Urinary bladder (tissue), 4 donors: ENCODE results near the gene GPRIN3. TPM values are rescaled to one million over a fixed set of nuclear protein-coding genes. Genes with fewer than 3 reads are reported as not detected.

ENCODE experiments used
- DNase-seq: peaks from one replicate; pipeline ENCODE4 v3.0.0-alpha.2; 2015; ENCODE audit errors: extremely low spot score
- H3K27ac ChIP-seq: one replicate; pipeline ENCODE4 v1.5.1; 2013; ENCODE audit warnings: low read depth, mild to moderate bottlenecking, moderate library complexity
- H3K36me3 ChIP-seq: one replicate; pipeline ENCODE4 v1.6.1; 2013; ENCODE audit warnings: mild to moderate bottlenecking, moderate library complexity; ENCODE audit not compliant: insufficient read depth
- H3K4me1 ChIP-seq: one replicate; pipeline ENCODE4 v1.6.1; 2013; ENCODE audit warnings: mild to moderate bottlenecking, moderate library complexity; ENCODE audit not compliant: insufficient read depth
- H3K4me3 ChIP-seq: one replicate; pipeline ENCODE4 v1.5.1; 2013; ENCODE audit warnings: low read depth, low read length
- WGBS: extraction: QIAGEN DNeasy Blood & Tissue Kit; methylation state at CpG from one replicate; pipeline ENCODE4 v1.1.7; 2013; 5-methylcytosine and 5-hydroxymethylcytosine counted together
- polyA plus RNA-seq: library from polyadenylated mRNA; stranded (reverse); fragments of 200-250 nt; gene quantifications from one replicate; pipeline ENCODE4 v1.2.3, GENCODE V29; 2013
- total RNA-seq: library from RNA; depleted of rRNA; stranded (reverse); fragments of >200 nt; gene quantifications from one replicate; pipeline ENCODE4 v1.2.3, GENCODE V29; 2014
- donor health status: healthy with polysubstance abuse.
- donor health status: healthy.

The GPRIN3 gene
- total and polyA plus RNA-seq, 2 donors: 0.66 to 7.2 TPM

DNA sequence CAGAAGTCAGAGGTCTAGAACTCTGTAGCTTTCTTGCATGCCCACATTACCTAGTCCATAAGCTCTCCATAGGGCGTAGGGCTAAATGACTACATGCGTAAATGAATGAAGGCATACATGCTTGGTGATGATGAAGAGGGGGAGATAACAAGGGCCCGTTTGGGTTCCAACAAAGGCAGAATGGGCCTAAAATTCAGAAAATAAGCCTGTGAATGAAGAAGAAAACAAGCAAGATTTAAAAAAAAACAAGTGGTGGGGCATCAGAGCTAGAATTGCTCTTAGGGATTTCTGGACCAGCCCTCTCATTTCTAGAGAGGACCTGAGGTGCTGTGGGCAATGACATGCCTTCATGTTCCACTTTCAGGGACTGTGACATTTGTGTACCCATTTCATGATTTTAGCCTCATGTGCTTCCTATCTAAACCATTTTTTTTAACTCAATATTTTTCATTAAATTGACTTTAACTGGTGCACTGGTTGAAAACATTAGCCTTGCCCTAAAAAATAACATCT lies 12.1 kb downstream of the GPRIN3 start:
- Histone ChIP-seq H3K4me3 (no peak overlapping the region), H3K36me3 (no peaks in the 10 kb centered on the region), H3K27ac (no peak overlapping the region), H3K4me1 (no peaks in the 10 kb centered on the region)
- DNase-seq: no peak
- WGBS: 92% methylated on average over 3 of the region's 3 CpGs

DNA sequence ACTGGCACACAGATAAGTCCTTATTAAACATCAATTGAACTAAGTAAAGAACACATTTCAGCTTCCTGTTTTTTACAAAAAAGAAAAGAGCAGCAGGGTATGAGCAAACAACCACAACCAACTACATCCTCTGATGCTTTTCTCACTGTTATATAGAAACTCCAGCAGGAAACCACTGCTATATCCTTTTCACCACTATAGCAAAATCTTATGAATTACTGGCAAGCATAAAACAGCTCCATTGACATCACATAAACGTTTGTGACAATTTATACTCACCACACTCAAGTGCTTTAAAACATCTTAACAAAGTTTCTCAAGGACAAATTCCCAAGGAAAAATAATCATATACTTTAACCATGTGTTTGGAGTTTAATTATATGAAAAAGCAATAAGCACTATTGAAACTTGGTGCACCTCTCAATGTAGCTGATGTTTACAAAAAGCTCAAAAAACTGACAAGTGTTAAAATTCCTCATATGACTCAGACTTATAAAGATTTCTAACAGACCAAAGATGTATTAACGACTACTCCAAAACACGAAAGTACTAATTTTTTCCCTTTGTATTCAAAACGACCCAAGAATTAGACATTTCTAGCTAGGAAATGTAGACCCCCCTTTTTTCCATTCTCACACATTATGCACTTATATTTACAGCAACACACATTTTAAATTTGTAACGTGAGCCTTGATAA lies 12.9 kb downstream of the GPRIN3 start:
- no peaks in the 10 kb centered on the region for H3K4me1 ChIP-seq
- 46% methylated on average over 5 of the region's 5 CpGs for WGBS

DNA sequence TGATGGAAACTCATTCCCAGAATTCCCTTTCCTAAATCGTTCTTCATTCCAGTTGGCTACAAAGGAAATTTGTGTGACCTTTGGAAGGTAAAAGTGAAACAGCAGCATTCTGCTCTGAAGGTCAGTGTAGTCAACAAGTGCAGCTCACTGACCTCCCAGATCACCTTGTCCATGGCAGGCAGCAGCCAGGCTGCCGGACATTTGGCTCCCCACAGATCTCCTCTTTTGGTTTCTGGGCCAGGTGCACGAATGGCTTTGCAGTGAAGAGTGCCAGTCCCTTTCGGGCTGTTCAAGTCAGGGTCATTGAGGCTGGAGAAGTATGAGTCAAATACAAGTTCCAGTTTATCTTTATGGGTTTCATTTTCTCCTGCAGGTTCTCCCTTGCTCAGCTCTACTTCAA lies 14.3 kb downstream of the GPRIN3 start:
- Histone ChIP-seq H3K4me1 (no peaks in the 10 kb centered on the region), H3K4me3 (no peak overlapping the region), H3K36me3 (no peaks in the 10 kb centered on the region), H3K27ac (no peak overlapping the region)
- WGBS: 81% methylated on average over 4 of the region's 4 CpGs
- DNase-seq: no peak

More for the DNA sequence above, 12.9 kb downstream of the GPRIN3 start:
- Histone ChIP-seq H3K4me3 (no peak overlapping the region), H3K27ac (no peak overlapping the region), H3K36me3 (no peaks in the 10 kb centered on the region)
- DNase-seq: no peak

DNA sequence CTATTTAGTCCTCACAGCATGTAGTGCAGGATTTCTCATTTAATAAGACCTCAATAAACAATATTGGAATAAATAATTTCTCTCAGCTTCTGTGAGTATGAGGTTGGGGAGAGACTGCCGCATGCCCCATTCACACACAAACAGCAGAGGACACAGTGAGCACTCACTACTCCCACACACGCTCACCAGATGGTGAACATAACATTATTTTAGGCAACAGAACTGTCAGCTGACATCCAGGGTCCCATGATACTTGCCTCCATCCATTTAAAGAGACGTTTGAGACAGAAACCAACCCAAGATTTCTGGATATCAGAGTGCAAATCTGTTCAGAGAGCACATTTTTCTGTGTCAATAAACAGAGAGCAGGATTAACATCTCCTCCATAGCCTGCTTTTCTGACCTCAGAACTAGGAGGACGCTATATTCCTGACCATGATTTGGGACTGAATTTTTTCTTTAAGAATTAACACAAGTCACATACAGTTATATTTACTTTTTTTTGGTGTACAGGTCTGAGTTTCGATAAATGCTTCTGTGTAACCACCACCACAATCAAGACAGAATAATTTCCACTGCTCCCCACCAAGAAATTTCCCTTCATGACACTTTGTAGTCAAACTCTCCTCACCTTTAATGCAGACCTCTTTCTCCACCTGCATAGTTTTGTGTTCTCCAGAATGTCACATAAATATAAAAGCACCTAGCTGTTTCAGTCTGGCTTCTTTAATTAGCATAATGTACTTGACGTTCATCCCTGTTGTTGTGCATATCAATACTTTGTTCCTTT lies 16.7 kb downstream of the GPRIN3 start:
- no peak for DNase-seq
- 68% methylated on average over 6 of the region's 6 CpGs for WGBS
- Histone ChIP-seq H3K4me1 (no peaks in the 10 kb centered on the region), H3K27ac (no peak overlapping the region), H3K36me3 (no peaks in the 10 kb centered on the region), H3K4me3 (no peak overlapping the region)

DNA sequence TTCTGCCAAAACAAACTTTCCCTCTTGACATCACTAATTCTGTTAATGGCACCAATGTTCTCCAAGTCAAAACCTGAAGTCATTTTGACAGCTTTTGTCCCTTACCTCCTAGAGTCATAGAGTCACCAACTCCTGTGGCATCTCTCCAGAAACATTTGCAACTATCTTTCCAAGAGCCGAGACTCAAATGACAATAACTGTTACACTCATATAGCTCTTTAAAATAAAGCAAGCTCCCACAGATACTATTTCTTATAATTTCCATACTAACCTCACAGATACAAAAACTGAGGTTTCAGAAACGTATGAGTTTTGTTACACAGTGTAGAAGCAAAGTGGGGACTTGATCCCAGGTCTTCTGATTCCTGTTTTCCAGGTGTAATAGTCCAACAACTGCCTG lies 18.3 kb downstream of the GPRIN3 start:
- Histone ChIP-seq H3K4me1 (no peaks in the 10 kb centered on the region), H3K4me3 (no peak overlapping the region), H3K27ac (no peak overlapping the region), H3K36me3 (no peaks in the 10 kb centered on the region)
- no peak for DNase-seq
- 78% methylated on average over 2 of the region's 2 CpGs for WGBS

DNA sequence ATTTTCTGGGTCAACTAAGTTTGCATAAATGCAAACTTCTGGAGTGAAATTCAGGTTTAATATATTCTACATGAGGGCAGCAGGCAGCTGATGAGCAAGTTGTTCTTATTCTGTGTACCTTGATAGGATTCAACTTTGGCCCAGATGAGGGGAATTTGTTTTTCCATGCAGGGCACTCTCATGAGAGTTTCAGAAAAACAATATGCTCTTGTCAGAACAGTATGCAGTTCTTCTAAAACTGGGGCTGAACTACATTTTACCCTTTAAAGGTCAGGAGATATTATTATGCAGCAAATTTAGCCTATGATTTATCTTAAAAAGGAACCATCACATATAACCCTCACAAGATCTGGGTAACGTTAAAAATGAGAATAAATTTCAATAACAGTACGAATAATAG lies 19.2 kb downstream of the GPRIN3 start:
- Histone ChIP-seq H3K27ac (no peak overlapping the region), H3K36me3 (no peaks in the 10 kb centered on the region), H3K4me3 (no peak overlapping the region), H3K4me1 (no peaks in the 10 kb centered on the region)
- 82% methylated on average over 2 of the region's 2 CpGs for WGBS
- no peak for DNase-seq

DNA sequence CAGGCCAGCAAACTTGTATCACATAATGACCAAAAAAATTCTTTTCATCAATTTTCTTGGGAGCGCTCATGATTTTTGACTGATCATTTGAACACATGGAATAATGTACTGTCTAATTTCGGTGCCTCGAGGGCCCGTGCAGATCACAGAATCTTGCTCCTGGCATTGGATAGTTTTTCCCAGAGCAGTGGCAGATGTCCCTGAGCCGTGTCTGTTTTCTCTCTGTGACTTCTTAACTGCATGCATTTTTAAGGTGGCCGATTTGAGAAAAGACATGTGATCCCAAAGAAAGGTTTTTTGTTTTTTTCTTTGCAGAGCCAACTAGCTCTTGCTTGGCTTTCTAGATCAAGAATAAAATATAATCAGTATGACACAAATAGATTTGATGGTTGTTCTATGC lies 19.7 kb downstream of the GPRIN3 start:
- Histone ChIP-seq H3K27ac (no peak overlapping the region), H3K36me3 (no peaks in the 10 kb centered on the region), H3K4me3 (no peak overlapping the region), H3K4me1 (no peaks in the 10 kb centered on the region)
- WGBS: 57% methylated on average over 6 of the region's 6 CpGs
- DNase-seq: no peak

DNA sequence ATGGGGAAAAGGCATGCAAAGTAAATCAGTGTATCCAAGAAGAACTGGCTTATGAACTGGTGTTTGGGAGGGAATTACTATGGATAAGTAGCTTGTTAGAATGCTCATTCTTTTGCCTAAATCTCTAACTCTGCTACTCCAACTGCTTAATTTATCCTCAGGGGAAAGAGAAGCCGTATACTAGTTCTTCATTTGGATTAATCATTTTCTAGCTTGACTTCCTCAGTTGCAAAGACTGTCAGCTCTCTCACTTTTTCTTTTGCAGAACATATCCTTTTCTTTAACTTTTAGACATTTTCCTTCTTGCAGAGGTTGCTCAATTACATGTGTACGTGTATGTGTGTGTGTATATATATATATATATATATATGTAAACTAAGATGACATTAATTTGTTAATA lies 21.9 kb downstream of the GPRIN3 start:
- 43% methylated on average over 2 of the region's 2 CpGs for WGBS
- Histone ChIP-seq H3K36me3 (no peaks in the 10 kb centered on the region), H3K27ac (no peak overlapping the region), H3K4me1 (no peaks in the 10 kb centered on the region), H3K4me3 (no peak overlapping the region)
- no peak for DNase-seq

DNA sequence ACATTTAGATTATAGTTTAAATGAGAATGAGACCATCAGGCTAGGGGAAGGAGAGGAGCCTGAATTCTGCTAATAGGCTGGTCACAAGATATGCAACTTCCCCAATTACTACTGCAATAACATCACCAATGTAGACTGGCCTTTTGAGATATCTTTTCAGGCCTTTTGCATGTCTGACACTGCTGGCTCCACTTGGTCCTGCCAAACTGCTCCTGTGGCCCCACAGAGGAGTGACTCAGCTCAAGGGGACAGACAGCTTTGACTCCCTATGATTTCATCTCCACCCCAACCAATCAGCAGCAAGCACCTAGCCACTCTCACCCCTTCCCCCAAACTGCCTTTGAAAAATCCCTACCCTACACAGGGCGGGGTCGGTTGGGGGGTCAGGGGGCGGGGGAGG lies 22.8 kb downstream of the GPRIN3 start:
- Histone ChIP-seq H3K27ac (no peak overlapping the region), H3K4me1 (no peaks in the 10 kb centered on the region)
- WGBS: 82% methylated on average over 3 of the region's 3 CpGs

DNA sequence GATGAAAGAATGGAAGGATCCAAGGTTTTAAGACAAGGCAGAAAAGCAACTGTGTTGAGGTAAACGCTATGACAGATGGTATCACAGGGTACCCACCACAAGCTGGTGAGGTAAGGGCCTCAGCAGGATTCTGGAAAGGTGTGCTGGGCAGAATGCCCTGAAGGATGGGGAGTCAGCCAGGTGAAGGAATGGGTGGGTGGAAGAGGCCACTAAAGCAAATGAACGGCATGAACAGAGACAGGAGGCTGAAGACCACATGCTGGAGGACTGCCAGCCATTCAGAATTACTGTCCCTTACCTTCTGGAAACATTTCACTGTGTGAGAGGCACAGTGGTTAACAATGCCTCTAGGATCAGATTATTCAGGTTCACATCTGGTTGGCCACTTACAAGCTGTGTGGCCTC lies 23.6 kb downstream of the GPRIN3 start:
- DNase-seq: no peak
- no peak overlapping the region for H3K27ac ChIP-seq

More for the DNA sequence above, 22.8 kb downstream of the GPRIN3 start:
- Histone ChIP-seq H3K36me3 (no peaks in the 10 kb centered on the region), H3K4me3 (no peak overlapping the region)
- DNase-seq: no peak

DNA sequence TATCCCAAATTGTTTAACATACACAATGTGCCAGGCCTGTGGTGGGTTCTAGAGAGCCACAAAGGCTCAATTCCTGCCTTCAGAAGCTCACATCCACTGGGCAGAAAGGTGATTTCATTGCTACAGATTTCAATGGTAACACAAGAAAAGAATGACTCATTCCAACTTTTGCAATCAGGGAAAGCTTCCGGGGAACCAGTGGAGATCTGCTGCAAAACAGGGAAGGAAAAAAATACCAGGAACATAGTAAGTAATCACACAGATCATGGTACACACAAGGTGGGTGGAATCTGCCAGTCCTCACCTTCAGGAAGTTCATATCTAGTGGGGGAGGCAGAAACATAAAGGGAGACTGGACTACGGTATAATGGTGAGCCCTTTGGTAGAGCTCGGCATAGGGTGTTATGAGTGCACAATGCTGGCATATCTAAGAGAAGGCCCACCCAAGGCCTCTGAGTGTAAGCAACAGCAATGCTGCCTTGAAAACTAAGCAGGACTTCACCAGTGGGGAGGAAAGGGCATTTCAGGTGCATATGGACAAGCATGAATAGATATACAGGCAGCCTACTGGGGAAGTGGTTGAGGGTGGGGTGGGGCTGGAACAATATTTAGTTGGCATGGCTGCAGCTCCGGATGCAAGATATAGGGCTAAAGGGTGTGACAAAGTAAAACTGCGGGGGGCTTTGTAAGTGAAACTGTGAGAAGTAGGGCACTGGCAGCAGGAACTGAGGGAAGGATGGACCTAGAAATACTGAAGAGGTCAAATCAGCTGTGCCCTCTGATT lies 24.2 kb downstream of the GPRIN3 start:
- no peak overlapping the region for H3K27ac ChIP-seq
- H3K4me1 ChIP-seq: no peaks in the 10 kb centered on the region
- no peak for DNase-seq
- H3K4me3 ChIP-seq: no peak overlapping the region
- H3K36me3 ChIP-seq: no peaks in the 10 kb centered on the region
- WGBS: 89% methylated on average over 5 of the region's 5 CpGs

More for the DNA sequence above, 23.6 kb downstream of the GPRIN3 start:
- Histone ChIP-seq H3K4me1 (no peaks in the 10 kb centered on the region), H3K4me3 (no peak overlapping the region), H3K36me3 (no peaks in the 10 kb centered on the region)
- 85% methylated on average over 2 of the region's 2 CpGs for WGBS

DNA sequence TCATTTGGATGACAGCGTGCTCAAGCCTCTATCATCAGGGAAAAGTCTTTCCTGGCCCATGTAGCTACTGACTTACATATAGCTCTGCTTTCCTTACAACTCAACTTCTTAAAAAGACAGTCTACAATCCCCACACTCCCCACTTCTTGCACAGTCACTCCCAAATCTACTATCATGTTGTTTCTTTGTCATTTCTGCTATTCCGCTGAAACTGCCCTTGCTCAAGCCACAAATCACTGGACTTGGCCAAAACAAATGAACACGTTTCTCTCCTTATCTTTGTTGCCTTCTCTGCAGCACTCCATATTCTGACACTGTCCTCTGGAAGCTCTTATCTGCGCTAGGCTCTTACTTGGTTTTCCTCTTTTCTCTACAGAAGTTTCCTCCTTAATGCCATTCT lies 28.2 kb downstream of the GPRIN3 start:
- no peak overlapping the region for H3K27ac ChIP-seq
- 71% methylated on average over 4 of the region's 4 CpGs for WGBS
- no peak for DNase-seq
- H3K36me3 ChIP-seq: no peaks in the 10 kb centered on the region
- H3K4me1 ChIP-seq: no peaks in the 10 kb centered on the region
- H3K4me3 ChIP-seq: no peak overlapping the region

DNA sequence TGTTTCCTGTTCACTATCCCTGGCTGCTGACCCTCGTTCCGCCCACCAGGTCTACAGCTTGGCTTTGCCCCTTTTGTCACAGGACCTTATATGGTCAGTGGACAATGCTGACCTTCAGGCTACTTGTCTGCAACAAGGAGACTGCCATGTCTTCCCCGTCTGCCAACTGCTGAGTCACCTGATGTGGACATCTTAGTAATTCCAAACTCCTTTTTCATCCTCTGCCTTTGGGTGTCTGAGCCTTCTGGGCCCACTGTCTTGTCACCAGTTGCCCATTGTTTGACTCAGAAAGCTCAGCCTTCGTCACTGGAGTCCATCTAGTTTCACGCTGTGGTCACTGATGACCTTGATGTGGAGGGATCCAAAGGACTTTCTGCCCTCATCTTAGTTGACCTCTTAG lies 30.2 kb downstream of the GPRIN3 start:
- 85% methylated on average over 5 of the region's 5 CpGs for WGBS
- H3K4me3 ChIP-seq: no peak overlapping the region
- H3K27ac ChIP-seq: no peak overlapping the region
- H3K36me3 ChIP-seq: no peaks in the 10 kb centered on the region
- H3K4me1 ChIP-seq: no peaks in the 10 kb centered on the region
- DNase-seq: no peak
